Activated T-cell treated with anti-CD3 and anti-CD28 coated beads for 24 hours (primary cell): ENCODE data around the gene GPC4.

ENCODE experiments used
- DNase-seq: peaks from one replicate; pipeline ENCODE4 v3.0.0-alpha.2; 2020; ENCODE audit warnings: low read depth

The GPC4 gene

DNA sequence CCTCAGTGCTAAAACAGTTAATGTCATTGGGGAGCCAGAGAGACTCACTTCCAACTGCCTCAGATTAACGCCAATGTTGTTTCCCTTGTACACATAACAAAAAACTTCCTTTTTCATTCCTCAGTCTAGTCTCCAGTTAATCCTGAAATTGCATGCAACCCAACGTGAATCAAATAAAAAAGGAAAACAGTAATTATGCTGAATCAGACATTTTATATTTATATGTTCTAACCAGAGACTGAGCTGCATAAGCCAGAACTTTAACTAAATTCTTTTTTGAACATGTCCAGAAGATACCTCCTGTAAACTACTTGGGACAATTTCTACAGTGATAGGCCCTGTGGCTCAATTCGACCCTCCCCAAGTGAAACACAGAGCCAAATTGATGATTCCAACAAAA, 4.7 kb downstream of the GPC4 start:
- no peak for DNase-seq

DNA sequence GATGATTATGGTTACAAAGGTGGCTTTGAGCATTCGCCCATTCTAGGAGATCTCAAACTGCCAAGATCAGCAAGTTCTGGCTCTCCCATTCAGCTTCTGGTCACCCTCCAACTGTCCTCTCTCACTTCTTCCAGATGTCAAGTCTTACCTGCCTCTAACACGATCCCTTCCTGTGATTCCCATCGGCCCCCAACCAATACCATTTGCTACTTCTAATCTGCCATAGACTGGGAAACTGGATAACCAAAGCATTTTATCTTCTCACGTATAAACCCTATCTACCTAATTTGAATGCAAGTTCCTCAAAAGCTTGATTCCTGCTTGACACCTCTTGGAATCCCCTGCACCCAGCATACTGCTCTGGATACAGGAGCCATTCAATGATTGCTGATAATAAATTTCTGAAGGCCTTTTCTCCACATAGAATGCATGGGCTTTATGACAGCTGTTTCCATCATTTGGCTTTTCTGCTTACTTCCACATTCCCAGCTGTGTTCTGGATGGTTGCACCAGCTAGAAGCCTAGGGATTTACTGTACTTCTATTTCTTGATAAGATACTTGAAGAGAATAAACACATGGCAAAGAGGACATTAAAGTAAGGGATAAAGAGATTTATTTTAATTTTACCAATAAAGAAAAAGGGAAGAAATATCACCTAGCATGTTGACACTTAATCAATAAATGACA, 9.6 kb downstream of the GPC4 start:
- DNase-seq, result no peak

DNA sequence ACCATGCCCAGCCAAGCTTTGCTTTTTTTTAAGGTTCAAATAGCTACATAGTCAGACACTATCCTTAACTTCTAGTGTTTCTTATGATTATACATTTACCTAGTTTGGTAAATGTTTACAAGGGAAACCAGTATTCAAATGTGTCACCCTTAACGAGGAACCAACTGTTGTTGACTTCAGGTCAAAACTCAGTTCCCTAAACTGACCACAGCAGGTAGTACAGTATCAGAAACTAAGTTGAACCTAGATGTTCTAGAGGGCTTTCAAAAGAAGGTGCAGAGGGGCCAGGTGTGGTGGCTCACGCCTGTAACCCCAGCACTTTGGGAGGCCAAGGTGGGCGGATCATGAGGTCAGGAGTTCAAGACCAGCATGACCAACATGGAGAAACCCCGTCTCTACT, 11.3 kb downstream of the GPC4 start:
- DNase-seq, result no peak

DNA sequence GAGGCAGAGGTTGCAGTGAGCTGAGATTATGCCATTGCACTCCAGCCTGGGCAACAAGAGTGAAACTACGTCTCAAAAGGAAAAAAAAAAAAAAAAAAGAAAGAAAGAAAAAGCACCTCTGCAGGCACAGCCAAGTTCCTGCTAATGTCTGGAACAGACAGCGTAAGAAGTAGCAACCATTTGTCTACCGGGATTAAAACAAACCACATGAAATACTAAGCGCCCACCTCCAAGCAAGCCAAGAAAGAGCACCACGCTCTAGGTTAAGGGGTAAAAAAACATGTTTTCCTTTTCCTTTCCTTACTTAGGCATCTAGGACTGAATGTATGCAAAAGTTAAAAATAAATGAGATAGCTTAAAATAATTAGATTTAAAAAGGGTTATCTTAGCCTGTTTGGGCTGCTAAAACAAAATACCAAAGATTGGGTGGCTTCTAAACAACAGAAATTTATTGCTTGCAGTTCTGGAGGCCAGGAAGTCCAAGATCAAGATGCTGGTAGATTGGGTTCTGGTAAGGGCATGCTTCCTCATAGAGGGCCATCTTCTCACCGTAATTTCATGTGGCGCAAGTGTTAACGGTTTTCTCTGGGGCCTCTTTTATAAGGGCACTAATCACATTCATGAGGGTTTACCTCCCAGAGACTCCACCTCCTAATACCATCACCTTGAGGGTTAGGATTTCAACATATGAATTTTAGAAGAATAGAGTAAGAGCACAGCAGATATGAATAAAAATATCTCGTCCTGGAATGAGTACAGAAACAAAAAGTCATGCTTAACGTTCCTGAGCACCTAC, 12.3 kb downstream of the GPC4 start:
- no peak for DNase-seq

DNA sequence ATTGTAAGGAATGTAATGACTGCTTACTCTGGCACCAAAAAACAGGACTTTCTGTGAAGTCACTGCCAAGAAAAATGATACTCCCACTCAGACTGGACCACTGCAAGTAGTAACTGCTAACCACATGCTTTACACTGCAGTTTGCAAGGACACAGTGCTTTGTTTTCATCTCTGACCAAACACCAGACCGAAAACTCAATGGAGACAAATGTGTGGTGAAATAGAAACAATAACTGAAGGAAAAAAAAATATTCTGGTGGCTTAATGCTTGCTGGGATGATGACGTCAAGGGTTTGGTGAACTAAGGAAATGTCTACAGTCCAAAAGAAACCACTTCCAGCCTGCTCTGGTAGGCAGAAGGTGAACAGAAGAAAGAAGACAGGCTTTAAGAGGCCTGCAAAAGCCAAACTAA, 13.2 kb downstream of the GPC4 start:
- DNase-seq, result no peak

DNA sequence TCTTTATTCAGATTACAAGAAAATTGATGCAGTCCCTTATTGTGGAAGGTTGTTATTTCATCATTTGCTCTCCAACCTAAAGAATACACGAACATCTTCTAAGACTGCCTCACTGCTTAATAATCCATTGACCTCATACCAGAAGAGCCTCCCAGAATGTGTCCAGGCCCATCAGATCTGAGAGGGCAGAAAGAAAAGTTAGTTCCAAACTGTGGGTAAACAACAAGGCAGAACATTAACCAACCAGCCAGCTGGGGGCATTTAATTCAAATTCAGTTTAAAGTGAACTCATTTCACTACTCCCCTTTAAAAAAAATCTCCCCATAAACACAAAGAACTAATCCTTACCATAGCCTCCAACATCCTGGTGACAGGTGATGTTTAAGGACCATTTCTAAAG, 13.8 kb downstream of the GPC4 start:
- DNase-seq, result no peak

DNA sequence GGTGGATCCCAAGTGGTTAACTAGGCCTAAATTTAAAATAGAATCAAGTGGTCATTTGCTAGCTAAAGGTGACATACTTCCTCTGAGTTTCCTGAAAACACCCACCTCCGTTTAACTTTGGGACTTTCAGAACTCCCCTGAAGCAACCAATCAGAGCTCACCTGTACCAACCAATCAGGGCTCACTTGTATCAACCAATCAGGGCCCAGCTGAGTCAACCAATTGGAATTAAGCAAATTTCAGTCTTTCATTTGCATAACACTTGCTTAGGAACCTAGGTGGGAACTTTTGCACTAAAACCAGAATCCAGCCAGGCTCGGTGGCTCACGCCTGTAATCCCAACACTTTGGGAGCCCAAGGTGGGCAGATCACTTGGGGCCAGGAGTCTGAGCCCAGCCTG, 15.9 kb downstream of the GPC4 start:
- no peak for DNase-seq

DNA sequence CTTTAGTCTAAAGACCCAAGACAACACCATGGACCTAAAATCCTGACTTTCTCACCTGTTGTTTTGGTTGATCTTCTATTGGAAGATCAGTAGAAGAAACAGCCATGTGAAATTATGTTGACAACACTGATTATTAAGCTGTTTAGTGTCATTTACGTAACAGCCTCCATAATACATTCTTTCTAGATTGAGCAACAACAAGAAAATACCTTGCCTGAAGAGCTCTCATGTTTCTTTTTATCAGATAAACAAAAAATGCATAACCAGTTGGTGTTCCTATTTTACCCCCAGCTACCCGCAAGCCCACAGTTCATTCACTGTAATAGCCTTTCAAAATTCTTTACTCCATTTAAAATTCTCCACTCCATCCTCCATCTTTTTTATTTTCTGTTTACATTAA, 20.5 kb downstream of the GPC4 start:
- DNase-seq, result no peak

DNA sequence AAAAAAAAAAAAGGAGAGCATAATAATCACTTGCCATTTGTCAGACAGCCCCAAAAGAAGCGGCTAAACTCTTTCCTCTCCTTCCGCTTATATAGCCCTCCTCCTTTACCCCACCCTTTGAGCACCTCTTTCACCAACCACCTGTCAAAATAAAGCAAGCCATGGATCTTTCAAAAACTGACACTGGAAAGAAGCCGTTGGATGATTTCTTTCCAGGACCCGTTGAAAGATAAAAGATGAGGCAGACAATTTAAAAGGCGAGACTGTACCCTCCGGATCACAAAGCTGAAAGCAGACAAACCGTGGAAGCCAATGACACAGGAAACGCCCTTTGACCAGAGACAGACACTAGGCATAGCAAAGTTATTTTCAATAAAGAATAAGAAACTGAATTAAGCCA, 22.6 kb downstream of the GPC4 start:
- no peak for DNase-seq

DNA sequence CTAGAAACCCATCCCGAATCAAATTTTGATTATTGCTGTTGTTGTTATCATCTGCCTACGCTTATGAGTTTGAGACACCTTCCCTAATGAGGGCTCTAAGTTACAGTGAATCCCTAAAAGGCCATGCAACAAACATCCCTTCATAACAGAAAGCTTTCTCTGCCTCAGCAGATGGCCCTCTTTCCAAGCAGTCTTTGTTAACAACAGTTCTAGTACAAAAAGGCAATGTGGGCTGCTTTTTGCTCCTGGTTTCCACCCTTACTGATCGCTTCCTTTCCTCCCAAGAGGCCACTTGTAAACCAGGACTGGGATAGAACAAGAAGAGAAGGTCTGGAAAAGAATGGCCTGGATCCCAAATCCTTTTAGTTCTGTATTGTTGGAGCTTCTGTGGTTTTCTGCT, 24.2 kb downstream of the GPC4 start:
- no peak for DNase-seq

DNA sequence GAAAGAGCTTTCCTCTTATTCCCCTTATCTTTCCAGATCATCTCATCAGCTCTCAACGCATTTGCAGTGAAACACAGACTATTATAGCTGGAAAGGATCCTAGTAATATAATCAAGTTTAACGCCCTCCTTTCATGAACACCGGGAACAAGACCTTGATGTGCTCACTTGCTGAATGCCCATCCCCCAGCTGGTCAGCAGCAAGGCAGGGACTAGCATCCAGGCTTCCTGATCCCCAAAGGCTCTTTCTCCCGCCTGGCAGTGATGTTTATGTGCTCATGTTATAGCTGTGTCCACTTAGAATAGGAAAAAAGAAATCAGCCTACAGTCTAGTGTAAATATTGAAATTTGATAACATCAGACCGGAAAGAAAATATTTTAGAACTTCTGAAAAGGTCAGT, 24.6 kb downstream of the GPC4 start:
- DNase-seq, result no peak

DNA sequence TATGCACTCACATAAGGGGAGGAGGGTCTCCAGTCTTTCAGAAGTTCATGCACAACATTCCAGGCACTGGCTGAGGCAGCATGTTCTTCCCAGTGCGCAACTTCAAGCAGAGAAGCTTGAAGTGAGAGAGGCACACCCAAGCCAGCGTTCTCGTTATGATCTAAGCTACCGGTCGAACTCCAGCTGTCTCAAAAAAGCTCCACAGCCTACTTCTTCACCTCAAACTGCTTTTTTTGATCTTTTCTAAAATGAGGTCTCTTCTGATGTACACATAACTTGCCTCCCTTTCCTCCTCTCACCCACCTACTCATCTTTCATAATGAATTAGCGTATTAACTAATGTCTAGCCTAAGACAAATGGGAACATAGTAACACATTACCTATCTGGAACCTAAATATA, 25.3 kb downstream of the GPC4 start:
- DNase-seq, result no peak

DNA sequence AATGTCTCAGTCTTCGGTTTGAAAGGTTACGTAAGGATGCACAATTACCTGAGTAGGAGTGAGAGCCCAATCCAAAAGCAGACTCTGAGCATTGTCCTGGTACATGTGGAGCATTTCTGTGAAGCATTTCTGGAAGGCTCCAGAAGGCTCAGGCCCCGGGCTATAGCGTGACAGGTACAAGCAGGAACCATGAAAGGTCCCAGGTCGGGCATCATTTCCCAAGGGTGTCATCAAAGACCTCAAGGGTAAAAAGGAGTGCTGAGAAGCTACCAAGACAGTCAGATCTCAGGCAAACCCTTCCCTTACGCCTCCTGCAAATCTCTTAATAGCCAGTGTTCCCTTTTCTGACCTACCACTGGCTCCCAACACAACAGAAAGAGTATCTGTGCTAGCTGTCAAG, 30.8 kb downstream of the GPC4 start:
- DNase-seq, result no peak

DNA sequence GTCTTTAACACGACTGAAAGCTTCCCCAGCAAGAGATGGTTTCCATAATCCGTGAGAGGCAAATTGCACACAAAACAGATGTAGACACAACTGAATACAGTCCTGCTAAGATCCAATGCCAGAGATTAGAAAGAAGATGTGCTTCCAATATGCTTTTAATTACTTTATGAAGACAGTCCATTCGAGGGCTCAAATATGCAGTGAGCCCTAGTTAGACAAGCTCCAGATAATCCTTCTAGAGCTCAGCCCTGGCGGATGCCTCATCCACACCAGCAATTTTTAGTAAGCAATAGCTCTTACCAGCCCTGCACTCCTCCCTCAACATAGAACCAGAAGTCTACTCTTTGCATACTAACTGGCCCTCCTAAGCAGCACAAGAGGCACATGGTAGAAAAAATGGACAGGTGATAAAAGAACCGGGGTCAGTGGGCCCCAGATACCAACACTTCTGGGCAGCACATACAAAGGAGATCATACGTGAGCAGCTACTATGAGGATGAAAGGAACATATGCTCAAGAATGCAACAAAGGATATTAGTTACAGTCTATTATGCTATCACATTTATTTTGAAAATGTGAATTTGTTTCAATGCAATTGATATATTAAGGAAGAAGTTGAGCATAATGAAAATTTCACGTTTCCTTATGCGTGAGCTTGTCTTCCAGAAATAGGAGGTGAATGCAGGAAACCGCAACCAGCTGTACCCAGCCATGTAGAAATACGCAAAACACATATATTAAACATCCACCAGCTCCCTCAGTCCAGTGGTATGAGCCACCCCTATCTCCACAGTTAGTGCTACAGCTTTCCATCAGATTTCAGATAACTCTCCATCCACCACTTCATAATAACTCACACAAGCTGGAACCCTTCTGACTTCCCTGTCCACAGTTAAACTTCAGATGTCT, 34.3 kb downstream of the GPC4 start:
- no peak for DNase-seq

DNA sequence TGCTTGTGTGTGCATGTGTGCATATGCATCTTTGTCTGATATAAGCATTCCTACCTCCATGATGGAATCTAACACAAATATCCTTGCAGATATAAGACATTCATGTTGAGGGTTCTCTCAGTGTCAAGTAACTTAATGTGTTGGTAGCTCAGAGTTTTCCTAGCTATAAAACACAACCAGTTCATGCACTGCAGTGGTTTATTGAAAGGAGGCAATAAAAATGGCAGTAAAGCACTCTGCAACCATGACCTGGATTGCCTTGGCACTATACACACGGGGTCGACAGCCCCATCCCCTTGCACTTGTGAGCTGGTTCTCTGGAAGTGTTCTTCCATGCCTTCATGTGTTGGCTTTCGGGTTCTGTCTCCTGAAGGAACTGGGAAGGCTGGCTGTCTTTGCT, 38.9 kb downstream of the GPC4 start:
- no peak for DNase-seq

DNA sequence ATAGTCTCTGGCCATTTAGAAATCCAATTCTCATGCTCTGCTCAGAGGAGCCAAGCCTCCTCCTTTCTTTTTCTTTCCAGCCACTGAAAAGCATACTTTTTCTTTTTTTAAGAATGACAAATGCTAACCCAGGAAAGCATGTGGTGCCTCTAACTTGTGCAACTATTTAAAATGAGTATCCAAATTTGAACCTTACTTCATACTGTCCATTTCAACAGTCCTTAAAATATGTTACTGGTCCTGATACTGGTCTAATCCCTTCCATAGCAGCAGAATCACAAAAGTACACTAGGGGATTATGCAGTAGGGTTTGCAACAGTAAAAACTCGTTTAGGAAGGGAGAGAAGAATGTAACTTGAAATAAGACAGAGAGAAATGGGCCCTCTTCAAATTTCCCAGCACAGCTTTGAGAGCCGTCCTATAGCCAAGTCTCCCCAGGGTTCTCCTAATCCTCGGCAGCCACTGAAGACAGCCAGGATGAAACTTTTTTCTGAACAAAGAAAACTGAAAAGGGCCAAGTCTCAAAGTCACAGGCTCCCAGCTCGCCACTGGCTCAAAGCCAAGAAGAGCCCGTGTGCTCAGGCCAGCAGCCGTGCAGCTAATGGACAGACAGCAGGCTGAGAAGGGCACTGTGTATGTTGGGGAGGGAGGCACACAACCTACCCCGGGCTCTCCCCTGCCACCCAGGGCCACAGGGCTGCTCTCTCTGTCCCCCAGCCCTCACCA, 39.5 kb downstream of the GPC4 start:
- DNase-seq, result no peak

DNA sequence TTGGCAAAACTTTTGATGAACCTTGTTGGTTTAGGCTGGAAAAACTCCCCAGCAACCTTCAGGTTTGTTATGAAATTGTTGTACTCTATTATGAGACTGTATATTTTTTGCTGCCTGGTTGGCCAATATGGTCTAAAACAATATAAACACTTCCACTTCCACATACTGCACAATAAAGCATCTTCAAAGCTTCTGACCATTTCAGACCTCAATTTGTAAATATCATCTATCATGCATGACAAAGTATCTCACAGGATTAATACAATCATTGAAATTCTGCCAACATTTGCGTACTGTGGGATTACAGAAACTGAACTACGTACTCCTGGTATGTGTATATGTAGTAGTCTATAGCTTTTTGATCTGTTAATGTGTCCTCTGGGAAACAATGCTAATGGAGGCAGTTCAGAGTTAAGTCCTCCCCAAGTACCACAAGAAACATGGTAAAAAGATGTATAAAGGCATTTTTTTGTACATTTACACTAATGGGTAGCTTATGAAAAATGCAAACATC, 40.4 kb downstream of the GPC4 start:
- DNase-seq, result no peak

DNA sequence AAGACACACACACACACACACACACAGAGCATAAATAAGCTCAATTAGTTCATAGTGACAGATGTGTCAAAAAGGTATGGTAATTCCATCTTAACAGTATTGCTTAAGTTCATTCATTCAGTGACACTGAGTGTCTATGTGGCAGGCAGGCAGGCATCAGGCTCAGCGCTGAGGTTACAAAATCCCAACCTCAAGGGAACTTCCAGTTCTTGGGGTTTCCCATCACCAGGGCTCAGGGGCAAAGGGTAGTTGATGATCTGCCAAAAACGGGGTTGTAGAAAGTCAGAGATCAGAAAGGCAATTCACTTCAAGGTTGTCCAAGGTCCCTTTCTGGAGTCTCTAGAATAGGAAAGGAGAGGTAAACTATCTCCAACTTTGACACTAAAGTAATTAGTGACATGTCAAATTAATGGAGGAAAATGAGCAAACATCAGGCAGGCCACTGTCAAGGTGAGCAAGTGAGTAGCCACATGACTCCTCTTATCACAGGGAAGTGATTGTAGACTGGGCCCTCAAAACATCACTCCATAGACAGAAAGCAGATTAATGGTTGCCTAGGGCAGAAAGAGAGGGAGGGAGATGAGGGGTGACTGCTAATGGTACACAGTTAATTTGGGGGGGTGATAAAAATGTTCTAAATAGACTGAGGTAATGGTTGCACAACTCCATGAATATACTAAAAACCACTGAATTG, 41.8 kb downstream of the GPC4 start:
- no peak for DNase-seq

DNA sequence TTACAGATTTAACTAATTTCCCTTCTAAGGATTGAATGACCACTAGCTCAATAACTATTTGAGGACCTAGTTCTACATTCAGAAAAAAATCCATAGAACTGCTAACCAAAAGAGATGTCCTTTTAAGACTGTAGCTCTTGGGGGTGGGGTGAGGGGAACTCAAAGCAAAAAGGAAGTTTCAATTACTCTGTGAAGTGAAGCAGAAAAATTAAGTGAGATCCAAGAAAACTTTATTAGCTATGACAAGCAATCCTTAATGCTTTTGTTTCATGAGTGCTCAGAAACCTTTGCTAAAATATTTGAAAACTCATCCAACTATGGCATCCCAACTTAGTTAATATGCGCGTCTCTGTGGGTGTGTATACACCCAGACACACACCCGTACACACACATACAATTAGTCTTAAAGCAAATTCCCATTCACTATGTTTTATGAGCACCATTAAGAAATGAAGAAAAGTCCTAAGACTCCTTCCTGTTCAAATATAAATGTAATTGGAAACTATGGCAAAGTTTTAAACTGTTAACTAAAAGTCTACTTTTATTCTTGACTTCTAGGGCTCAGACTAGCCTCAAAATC, 44.5 kb downstream of the GPC4 start:
- no peak for DNase-seq

DNA sequence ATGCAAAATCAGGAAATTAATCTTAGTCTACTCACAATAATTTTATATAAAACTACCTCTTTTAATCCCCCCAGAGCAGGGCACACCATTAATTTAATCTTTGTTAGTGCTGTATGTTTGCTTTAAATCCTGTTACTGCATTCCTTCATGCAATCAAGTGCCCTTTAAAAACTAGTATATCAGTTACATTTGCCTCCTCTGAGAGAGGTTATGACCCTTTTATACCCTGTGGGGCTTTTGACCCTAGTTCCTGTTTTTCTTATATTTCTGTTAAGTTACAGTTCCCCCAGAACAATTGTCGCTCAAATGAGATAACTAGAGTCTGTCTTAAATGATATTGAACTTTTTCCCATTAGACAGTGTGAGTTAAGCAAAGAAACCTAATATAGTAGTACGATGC, 46.2 kb downstream of the GPC4 start:
- no peak for DNase-seq

DNA sequence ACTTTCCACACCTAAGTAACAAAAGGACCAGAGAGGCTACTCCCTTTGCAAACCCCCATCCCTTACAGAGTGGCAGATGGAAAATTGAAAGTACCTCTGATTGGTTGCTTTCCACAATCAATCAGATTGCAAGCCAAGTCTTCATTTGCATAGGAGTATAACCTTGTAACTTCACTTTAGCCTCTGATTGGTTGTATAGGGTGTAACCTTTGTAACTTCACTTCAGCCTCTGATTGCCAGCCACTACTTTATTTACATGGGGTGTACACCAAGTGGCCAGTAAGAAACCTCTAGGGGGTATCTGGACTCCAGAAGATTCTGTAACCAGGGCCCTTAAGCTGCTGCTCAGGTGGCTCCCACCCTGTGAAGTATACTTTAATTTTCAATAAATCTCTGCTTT, 48.6 kb downstream of the GPC4 start:
- DNase-seq, result no peak
